Measurements from ENCODE around the gene ZAR1L. TPM values are rescaled to one million over a fixed set of nuclear protein-coding genes. Genes with fewer than 3 reads are reported as not detected.

Gene ZAR1L
- total RNA-seq: not detected in 2 replicates

GRCh38 chr13:32315238-32316027 lies at the start of gene ZAR1L, which contains the start of gene BRCA2:
Gene ZAR1L, minus strand, starts transcription at chr13:32315363. Its CDS starts 3,438 bp downstream, at chr13:32311925.
Gene BRCA2, plus strand, starts transcription at chr13:32315508. Its CDS starts 953 bp downstream, at chr13:32316461.

Other genes starting within 250 kb of the ZAR1L start
- gene BRCA2, start 145 bp upstream of the ZAR1L start, total RNA-seq: 2.4 and 6.0 TPM in 2 replicates
- 0.46 and 0.59 TPM in 2 replicates for gene N4BP2L1, start 112.8 kb upstream of the ZAR1L start, total RNA-seq
- gene N4BP2L2, start 223.4 kb upstream of the ZAR1L start, total RNA-seq: 119 and 121 TPM in 2 replicates